ENCODE results near the gene SEMA3G. TPM values are rescaled to one million over a fixed set of nuclear protein-coding genes. Genes with fewer than 3 reads are reported as not detected.

SEMA3G gene
- total RNA-seq, 6 experiments from 2014 or later = not detected

- Mint-ChIP-seq H3K9me3 (no peaks in the 10 kb centered on the region), H3K27me3 (ENCODE audit: insufficient read depth) (no peaks in the 10 kb centered on the region; the same call in 1 of the 2 replicates), H3K36me3 (ENCODE audit: low read depth) (peaks cover 21% of the 10 kb centered on the region), H3K27ac (no peak overlapping the region), H3K4me3 (no peak overlapping the region), H3K4me1 (ENCODE audit: low read depth) (peaks cover 10% of the 10 kb centered on the region)
- no peak for DNase-seq
- TF ChIP-seq CTCF (IDR thresholded peaks at IDR 0.05) = no peak
Observed at GRCh38 chr3:52473026-52473425, 28.1 kb upstream of the SEMA3G start.

- Mint-ChIP-seq H3K27ac (no peak overlapping the region), H3K36me3 (ENCODE audit: low read depth) (peaks cover 21% of the 10 kb centered on the region), H3K27me3 (ENCODE audit: insufficient read depth) (no peaks in the 10 kb centered on the region; the same call in 1 of the 2 replicates), H3K9me3 (no peaks in the 10 kb centered on the region), H3K4me1 (ENCODE audit: low read depth) (peaks cover 11% of the 10 kb centered on the region), H3K4me3 (no peak overlapping the region)
- peak; percentile 22; the same call in 1 of the 2 replicates for TF ChIP-seq CTCF (IDR thresholded peaks at IDR 0.05)
- DNase-seq = no peak
Observed at GRCh38 chr3:52472239-52473000, 27.5 kb upstream of the SEMA3G start.

GRCh38 chr3:52471371-52472238 is 26.7 kb upstream of the SEMA3G start:
- Mint-ChIP-seq H3K4me1 (ENCODE audit: low read depth) (peaks cover 13% of the 10 kb centered on the region), H3K36me3 (ENCODE audit: low read depth) (peaks cover 21% of the 10 kb centered on the region), H3K4me3 (no peak overlapping the region), H3K9me3 (no peaks in the 10 kb centered on the region), H3K27me3 (ENCODE audit: insufficient read depth) (no peaks in the 10 kb centered on the region; the same call in 1 of the 2 replicates), H3K27ac (no peak overlapping the region)
- peak; percentile 80 for TF ChIP-seq CTCF (IDR thresholded peaks at IDR 0.05)
- DNase-seq = no peak

- no peak for DNase-seq
- TF ChIP-seq CTCF (IDR thresholded peaks at IDR 0.05) = no peak
- Mint-ChIP-seq H3K9me3 (no peaks in the 10 kb centered on the region), H3K4me3 (no peak overlapping the region), H3K27ac (no peak overlapping the region), H3K4me1 (ENCODE audit: low read depth) (peaks cover 20% of the 10 kb centered on the region), H3K27me3 (ENCODE audit: insufficient read depth) (no peaks in the 10 kb centered on the region; the same call in none of the 2 replicates), H3K36me3 (ENCODE audit: low read depth) (peaks cover 26% of the 10 kb centered on the region)
Observed at GRCh38 chr3:52470920-52471319, 26.0 kb upstream of the SEMA3G start.

- Mint-ChIP-seq H3K4me3 (no peak overlapping the region), H3K27me3 (ENCODE audit: insufficient read depth) (no peaks in the 10 kb centered on the region; the same call in none of the 2 replicates), H3K36me3 (ENCODE audit: low read depth) (peaks cover 31% of the 10 kb centered on the region), H3K27ac (peak overlapping the region; percentile 48; the same call in 1 of the 2 replicates), H3K9me3 (no peaks in the 10 kb centered on the region), H3K4me1 (ENCODE audit: low read depth) (peaks cover 27% of the 10 kb centered on the region)
- TF ChIP-seq CTCF (IDR thresholded peaks at IDR 0.05) = no peak
- DNase-seq = no peak
Observed at GRCh38 chr3:52469001-52469400, 24.1 kb upstream of the SEMA3G start.
